Stimulated activated CD4-positive, alpha-beta T cell treated with anti-CD3 and anti-CD28 coated beads, Interleukin-2, amount 100 ng/mL, for 48 hours (primary cell): ENCODE data around the gene CREB1.
"Not testable (repeated sequence)": the region's sequence is repeated elsewhere in the genome, so short reads cannot be mapped to it uniquely, and the experiment has no call there.

Experiments used
- DNase-seq, 2 donors: peaks; one replicate each; pipeline ENCODE4 v3.0.0-alpha.2; 2020

Gene CREB1

GRCh38 chr2:207621501-207622039, 91.8 kb downstream of the CREB1 start:
- no peak for DNase-seq

GRCh38 chr2:207624185-207625013, 94.6 kb downstream of the CREB1 start:
- peak; percentile 55 to 60 for DNase-seq

- DNase-seq = peak; percentile 86 to 87
Observed at GRCh38 chr2:207625014-207625907, 95.5 kb downstream of the CREB1 start, which contains the start of gene METTL21A. METTL21A (minus strand) TSS chr2:207625394; CDS start chr2:207624375, 1,019 bp downstream.

GRCh38 chr2:207629553-207629952, 99.8 kb downstream of the CREB1 start:
- DNase-seq = no peak

GRCh38 chr2:207630491-207630890, 100.7 kb downstream of the CREB1 start:
- no peak for DNase-seq

- DNase-seq = peak in 1 of 2 donors; percentile 11
Observed at GRCh38 chr2:207632575-207633493, 103.1 kb downstream of the CREB1 start.

- DNase-seq = no peak
Observed at GRCh38 chr2:207633686-207634085, 103.9 kb downstream of the CREB1 start.

GRCh38 chr2:207635468-207636200, 105.9 kb downstream of the CREB1 start:
- DNase-seq = no peak

- DNase-seq = not testable (repeated sequence)
Observed at GRCh38 chr2:207639288-207639687, 109.5 kb downstream of the CREB1 start.

GRCh38 chr2:207640160-207640559, 110.4 kb downstream of the CREB1 start:
- DNase-seq = no peak

- no peak for DNase-seq
Observed at GRCh38 chr2:207640661-207641060, 110.9 kb downstream of the CREB1 start.

- DNase-seq = no peak
Observed at GRCh38 chr2:207643892-207644291, 114.1 kb downstream of the CREB1 start.

GRCh38 chr2:207646582-207646981, 116.8 kb downstream of the CREB1 start:
- DNase-seq = not testable (repeated sequence)
